GM19452 (cell line): ENCODE measurements around the gene TSPEAR.
"Not testable (repeated sequence)": the region's sequence is repeated elsewhere in the genome, so short reads cannot be mapped to it uniquely, and the experiment has no call there.

Source experiments
- ATAC-seq: cut with Tn5 transposase; IDR thresholded peaks from one replicate; pipeline ENCODE4 v1.9.1; 2021; ENCODE audit not compliant: unreplicated experiment

TSPEAR gene

GRCh38 chr21:44612669-44613229 lies 98.6 kb downstream of the TSPEAR start:
- no peak for ATAC-seq

- no peak for ATAC-seq
These were observed 99.3 kb downstream of the TSPEAR start, which contains the start of gene KRTAP10-8 for GRCh38 chr21:44612029-44612486. KRTAP10-8 (plus strand) TSS chr21:44612079; CDS start chr21:44612101, 22 bp downstream.

DNA sequence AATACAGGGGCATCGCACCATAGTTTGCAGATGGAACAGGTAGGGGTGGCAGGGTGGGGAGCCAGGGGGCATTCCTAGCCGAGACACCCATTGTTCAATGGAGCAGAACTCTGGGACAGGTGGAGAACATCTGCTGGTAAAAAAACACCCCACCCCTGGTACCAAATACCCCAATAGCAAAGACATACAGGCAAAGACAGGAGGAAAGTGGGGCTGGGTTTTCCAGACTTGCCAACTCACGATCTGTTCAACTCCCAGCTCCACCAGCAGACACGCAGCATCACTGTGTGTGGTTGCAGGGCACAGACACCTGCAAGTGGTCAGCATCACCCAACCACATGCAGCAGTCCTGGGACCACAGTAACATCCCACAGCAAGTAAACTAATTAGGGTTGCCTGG lies 99.8 kb downstream of the TSPEAR start:
- ATAC-seq, result no peak

- not testable (repeated sequence) for ATAC-seq
These were observed 101.1 kb downstream of the TSPEAR start for GRCh38 chr21:44610157-44610843.

- ATAC-seq, result no peak
These were observed 102.2 kb downstream of the TSPEAR start for GRCh38 chr21:44609193-44609592.

GRCh38 chr21:44606495-44606894 lies 104.9 kb downstream of the TSPEAR start:
- no peak for ATAC-seq

DNA sequence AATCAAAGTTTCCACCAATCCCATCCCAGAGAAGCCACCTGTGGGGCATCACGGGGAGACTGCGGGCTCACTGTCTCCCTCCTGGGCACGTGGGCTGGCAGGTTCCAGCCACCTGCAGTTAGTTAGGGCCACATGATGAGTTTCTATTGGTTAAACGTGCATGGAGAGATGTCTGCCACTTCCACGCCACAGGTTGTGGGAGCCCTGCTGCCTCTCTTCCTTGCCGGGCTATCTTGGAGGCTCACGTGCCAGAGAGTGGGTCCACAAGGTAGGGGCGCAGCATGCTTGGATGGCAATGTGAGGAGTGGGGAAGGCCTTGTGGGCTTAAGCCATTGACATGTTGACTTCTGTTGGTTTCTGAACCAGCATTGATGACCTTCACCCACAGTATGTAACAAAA lies 107.5 kb downstream of the TSPEAR start:
- ATAC-seq, result no peak

DNA sequence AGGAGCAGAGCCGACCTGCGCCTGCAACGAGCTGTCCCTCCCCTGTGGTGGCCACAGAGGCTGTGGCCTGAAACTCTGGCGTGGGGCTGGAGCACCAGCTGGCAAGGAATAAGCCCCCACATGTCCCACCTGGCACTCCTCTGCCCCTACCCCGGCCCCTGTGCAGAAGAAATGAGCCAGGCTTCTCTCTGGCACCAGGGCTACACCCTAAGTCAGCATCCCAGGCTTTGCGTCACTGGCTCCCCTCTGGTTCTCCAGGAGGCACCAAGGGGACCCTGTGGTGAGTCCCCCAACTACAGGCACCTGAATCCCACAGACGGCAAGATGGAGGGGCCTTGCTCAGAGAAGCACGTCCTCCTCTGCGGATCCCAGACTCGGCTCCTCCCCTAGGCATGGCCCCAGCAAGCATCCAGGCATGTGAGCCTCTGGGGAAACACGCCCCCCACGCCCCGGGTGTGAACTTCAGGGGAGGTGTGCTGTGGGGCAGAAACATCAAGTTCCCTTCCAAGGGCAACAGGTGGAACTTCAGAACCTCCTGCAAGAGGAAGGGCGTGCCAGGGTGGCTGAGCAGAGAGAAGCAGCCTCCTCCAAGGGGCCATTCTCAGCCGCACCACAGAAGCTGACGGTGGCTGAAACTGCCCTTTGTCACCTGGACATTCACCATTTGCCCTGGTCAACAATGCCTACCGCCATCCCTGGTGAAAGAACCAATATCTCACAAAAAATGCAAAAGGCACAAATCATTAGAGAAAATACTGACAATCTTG lies 108.1 kb downstream of the TSPEAR start:
- no peak for ATAC-seq

DNA sequence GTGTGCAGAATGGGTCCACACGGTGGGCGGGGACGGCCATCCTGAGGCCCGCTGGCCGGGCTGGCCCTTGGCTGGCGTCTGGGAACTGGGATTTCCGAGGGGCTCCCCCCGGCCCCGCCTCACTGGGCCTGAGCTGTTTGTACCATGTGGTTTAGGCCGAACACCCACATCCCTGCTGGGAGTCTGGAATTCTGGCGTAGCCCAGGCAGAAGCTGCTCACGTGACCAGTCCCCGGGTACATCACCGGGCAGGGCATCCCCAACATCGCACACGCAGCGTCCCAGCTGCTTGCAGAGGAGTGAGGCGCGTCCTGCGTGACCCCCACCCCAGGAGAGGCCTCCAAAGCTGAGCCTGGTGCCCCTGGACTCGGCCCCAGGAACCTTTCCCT lies 108.9 kb downstream of the TSPEAR start:
- ATAC-seq, result no peak

DNA sequence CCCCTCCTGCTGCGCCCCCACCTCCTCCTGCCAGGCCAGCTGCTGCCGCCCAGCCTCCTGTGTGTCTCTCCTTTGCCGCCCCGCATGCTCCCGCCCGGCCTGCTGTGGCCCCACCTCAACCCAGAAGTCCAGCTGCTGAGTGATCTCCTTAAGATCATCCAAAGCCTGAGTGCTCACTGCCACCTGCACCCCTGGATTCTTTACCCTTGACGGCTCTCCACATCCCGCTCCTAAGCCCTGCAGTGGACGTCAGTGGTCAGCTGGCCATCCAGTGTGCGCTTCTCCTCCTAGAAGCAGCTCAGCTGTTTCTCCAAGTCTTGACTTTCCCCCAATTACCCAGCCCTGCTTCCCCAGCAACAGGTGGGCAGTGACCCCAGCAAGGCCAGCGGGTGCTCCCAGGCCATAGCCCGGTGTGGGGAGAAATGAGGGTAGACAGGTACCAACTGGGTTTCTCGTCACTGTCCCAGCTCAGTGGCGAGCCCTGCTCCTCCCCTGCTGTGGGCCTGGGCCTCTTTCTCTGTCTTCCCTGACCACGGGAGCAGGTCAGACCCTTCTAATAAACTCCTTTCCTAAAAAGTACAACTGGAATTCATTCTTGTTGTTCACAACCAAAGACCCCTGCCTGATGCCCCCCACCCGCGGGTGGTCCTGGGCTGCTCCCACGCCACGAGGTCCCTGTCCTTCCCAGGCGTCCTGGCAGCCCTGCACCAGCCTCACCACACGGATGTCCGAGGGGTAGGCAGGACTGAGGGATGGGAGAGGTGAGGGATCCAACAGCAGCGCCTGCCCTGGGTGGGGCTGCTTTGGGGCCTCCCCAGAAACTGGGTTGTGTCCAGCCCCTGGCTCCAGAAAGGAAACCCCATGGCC lies 109.5 kb downstream of the TSPEAR start:
- no peak for ATAC-seq

DNA sequence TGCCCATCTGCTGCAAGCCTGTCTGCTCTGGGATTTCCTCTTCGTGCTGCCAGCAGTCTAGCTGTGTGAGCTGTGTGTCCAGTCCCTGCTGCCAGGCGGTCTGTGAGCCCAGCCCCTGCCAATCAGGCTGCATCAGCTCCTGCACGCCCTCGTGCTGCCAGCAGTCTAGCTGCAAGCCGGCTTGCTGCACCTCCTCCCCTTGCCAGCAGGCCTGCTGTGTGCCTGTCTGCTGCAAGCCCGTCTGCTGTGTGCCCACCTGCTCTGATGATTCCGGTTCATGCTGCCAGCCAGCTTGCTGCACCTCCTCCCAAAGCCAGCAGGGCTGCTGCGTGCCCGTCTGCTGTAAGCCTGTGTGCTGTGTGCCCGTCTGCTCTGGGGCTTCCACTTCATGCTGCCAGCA lies 110.3 kb downstream of the TSPEAR start:
- ATAC-seq, result not testable (repeated sequence)

DNA sequence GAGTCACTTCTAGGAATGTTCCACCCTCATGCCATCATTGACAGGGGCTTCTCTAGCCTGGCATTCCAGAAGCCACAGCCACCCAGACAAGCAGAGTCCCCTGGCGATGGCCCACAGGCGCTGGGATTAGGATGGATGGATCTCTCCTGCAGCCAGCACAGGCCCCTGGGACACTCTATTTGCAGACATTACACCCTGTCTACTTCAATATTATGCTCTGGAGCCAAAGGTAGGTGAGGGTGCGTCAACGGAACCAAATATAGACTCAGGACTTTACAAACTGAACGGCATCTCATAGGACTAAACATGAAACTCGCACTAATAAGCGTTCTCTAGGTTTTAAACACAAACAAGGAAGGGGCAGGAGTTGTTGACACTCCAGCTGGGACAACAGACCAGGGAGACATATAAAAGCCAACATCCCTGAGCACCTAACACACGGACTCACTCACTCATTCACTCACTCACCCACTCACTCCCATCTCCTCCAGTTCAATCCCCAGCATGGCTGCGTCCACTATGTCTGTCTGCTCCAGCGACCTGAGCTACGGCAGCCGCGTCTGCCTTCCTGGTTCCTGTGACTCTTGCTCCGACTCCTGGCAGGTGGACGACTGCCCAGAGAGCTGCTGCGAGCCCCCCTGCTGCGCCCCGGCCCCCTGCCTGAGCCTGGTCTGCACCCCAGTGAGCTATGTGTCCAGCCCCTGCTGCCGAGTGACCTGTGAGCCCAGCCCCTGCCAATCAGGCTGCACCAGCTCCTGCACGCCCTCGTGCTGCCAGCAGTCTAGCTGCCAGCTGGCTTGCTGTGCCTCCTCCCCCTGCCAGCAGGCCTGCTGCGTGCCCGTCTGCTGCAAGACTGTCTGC lies 111.0 kb downstream of the TSPEAR start, which contains the start of gene KRTAP10-7:
TSS of gene KRTAP10-7 (plus strand) at position 480 of the 861 bp plus-strand sequence. CDS start at position 505, 25 bp downstream.
- not testable (repeated sequence) for ATAC-seq

DNA sequence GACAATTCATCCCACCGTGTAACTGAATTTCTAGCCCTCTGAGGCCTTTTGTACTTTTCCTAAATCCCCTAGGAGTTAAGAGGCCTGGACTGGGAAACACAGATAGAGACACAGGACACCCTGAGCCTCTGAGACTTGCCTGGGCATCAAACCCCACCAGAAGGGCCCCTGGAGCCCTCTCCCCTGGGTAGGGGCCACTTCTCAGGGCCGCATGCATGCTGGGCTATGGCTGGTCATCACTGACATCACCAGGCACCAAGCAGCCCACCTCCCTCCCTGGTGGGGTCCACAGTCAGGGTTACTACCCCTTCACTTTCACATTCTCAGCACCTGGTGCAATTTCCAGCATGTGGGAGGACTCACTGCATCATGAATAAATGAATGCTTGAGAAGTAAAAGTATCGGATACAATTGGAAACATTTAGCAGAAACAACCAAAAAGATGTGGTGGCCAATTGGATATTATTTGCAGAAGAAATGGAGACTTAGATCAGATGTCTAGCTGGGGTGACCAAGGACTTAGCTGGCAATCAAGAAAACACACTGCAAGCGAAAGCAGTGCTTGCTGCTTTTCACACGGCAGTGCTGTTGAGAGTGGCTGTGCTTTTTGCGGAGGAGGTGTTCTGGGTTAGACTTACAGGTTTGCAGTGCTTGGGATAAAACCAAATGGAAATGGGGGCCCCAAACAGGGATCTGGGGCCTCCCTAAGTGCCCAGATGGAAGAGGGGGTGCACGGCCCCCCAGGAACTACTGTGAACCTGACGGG lies 111.9 kb downstream of the TSPEAR start:
- ATAC-seq, result no peak

DNA sequence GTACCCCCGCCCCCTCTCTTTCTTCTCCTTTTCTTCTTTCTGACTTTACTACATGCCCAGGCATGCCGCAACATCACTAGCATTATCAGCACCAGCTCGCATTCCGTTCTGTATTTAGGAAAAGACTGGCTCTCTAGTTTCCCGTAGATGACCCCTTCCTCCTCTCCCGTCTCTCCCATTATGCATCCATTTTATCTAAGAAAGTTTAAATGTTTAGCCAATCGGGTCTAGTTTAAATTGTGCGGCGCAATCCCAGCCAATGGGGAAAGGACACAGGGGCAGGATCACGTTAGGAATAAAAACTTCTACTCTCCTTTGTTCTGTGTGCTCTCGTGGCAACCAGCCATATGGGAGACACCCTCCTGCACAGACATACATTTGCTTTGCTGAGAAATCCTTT lies 113.3 kb downstream of the TSPEAR start:
- no peak for ATAC-seq

- no peak for ATAC-seq
These were observed 115.2 kb downstream of the TSPEAR start for GRCh38 chr21:44596068-44596725.

GRCh38 chr21:44595524-44595923 lies 115.8 kb downstream of the TSPEAR start:
- no peak for ATAC-seq

- ATAC-seq, result no peak
These were observed 116.9 kb downstream of the TSPEAR start for GRCh38 chr21:44594406-44594916.

GRCh38 chr21:44593598-44594405 lies 117.6 kb downstream of the TSPEAR start:
- ATAC-seq, result no peak
